K562 (cell line): ENCODE data around the gene AVPI1. TPM values are rescaled to one million over a fixed set of nuclear protein-coding genes. Genes with fewer than 3 reads are reported as not detected.

Experiments
- AFF4 ChIP-seq: sonication (generic); formaldehyde crosslinking; IDR thresholded peaks from 2 replicates; pipeline ENCODE4 v1.8.0; 2023; ENCODE audit warnings: mild to moderate bottlenecking, missing genetic modification reagents
- BRD4 ChIP-seq: fragments of 200-600 bp; sonication (generic); IDR thresholded peaks from 2 replicates; pipeline ENCODE4 v1.6.1; 2017; ENCODE audit warnings: inconsistent platforms
- C11orf30 ChIP-seq: fragments of 450-650 bp; IDR thresholded peaks from 2 replicates; pipeline ENCODE4 v1.6.1; 2016; ENCODE audit warnings: low read depth, mild to moderate bottlenecking
- GTF2A2 ChIP-seq: IDR thresholded peaks from 2 replicates; pipeline ENCODE4 v1.6.1; 2016; ENCODE audit warnings: mild to moderate bottlenecking, missing genetic modification characterization, missing compliant biosample characterization
- IRF9 ChIP-seq: fragments of 450-650 bp; IDR thresholded peaks from 2 replicates; pipeline ENCODE4 v1.6.1; 2016; ENCODE audit warnings: missing biosample characterization, missing genetic modification characterization
- LARP7 ChIP-seq: fragments of 450-650 bp; IDR thresholded peaks from 2 replicates; pipeline ENCODE4 v1.6.1; 2016
- MTA2 ChIP-seq: fragments of 450-650 bp; IDR thresholded peaks from 2 replicates; pipeline ENCODE4 v1.6.1; 2016; ENCODE audit warnings: low read depth
- MYBL2 ChIP-seq, 2 experiments: fragments of 450-650 bp in 1 of 2; sonication (generic) in 1 of 2; formaldehyde crosslinking in 1 of 2; IDR thresholded peaks; 2 replicates each; pipeline versions ENCODE4 v1.6.1 to v1.8.1; 2017 to 2022; ENCODE audit warnings: borderline replicate concordance in 1 of 2, inconsistent platforms in 1 of 2, low read depth in 1 of 2, mild to moderate bottlenecking in 1 of 2, missing genetic modification reagents in 1 of 2, moderate library complexity in 1 of 2
- NBN ChIP-seq: fragments of 450-650 bp; IDR thresholded peaks from 2 replicates; pipeline ENCODE4 v1.6.1; 2016; ENCODE audit warnings: low read depth, mild to moderate bottlenecking
- PATZ1 ChIP-seq: fragments of 250-450 bp; sonication (Bioruptor Pico); IDR thresholded peaks from 2 replicates; pipeline ENCODE4 v1.5.0; 2020; ENCODE audit warnings: mild to moderate bottlenecking, borderline replicate concordance
- RHOXF2B ChIP-seq: fragments of 250-450 bp; sonication (Bioruptor Pico); conservative IDR thresholded peaks from 2 replicates; pipeline ENCODE4 v1.5.1; 2021
- TAF1 ChIP-seq: IDR thresholded peaks from 2 replicates; pipeline ENCODE4 v1.6.1; 2011; ENCODE audit warnings: mild to moderate bottlenecking, low read length, moderate library complexity; ENCODE audit not compliant: insufficient read depth, control insufficient read depth, severe bottlenecking; ENCODE audit errors: extremely low read depth
- TCF15 ChIP-seq: fragments of 250-450 bp; sonication (Bioruptor Pico); IDR thresholded peaks from 2 replicates; pipeline ENCODE4 v1.8.0; 2022; ENCODE audit warnings: moderate library complexity, mild to moderate bottlenecking, inconsistent platforms
- TRIM28 ChIP-seq: fragments of 450-650 bp; IDR thresholded peaks from 2 replicates; pipeline ENCODE4 v1.6.1; 2017
- ZBED1 ChIP-seq: IDR thresholded peaks from 2 replicates; pipeline ENCODE4 v1.6.1; 2014
- ZBTB1 ChIP-seq: sonication (generic); formaldehyde crosslinking; IDR thresholded peaks from 2 replicates; pipeline ENCODE4 v1.8.1; 2023; ENCODE audit warnings: missing genetic modification reagents, low read depth, mild to moderate bottlenecking, borderline replicate concordance
- ZBTB17 ChIP-seq: fragments of 450-650 bp; formaldehyde crosslinking; IDR thresholded peaks from 2 replicates; pipeline ENCODE4 v1.4.0; 2020; ENCODE audit warnings: mild to moderate bottlenecking
- ZKSCAN8 ChIP-seq: fragments of 200-800 bp; sonication (Bioruptor generic); IDR thresholded peaks from 2 replicates; pipeline ENCODE4 v1.6.1; 2016; ENCODE audit warnings: missing genetic modification characterization, missing compliant biosample characterization
- ZNF589 ChIP-seq: fragments of 200-800 bp; sonication (Bioruptor generic); IDR thresholded peaks from 2 replicates; pipeline ENCODE4 v1.6.1; 2016; ENCODE audit warnings: low read depth, missing genetic modification characterization, missing compliant biosample characterization
- ZNF766 ChIP-seq: fragments of 200-800 bp; sonication (Bioruptor generic); conservative IDR thresholded peaks from 2 replicates; pipeline ENCODE4 v1.6.1; 2016; ENCODE audit warnings: missing genetic modification characterization, missing compliant biosample characterization
- polyA plus RNA-seq, 8 experiments: library from polyadenylated mRNA; depleted of rRNA in 4 of 8; stranded (reverse) in 5 of 8; unstranded in 3 of 8; fragments of >200 nt; fragmentation: Nextera tagmentation in 2 of 8; fragmentation: Illumina TruSeq in 1 of 8; extraction: Ambion mirVana in 2 of 8; extraction: Trizol in 1 of 8; gene quantifications; 2 replicates each; pipeline versions ENCODE4 v1.2.1 to v1.2.3, GENCODE V29; 2011 to 2014; ENCODE audit warnings: inconsistent platforms in 1 of 8, missing spikeins in 1 of 8
- total RNA-seq, 7 experiments: library from RNA; depleted of rRNA in 6 of 7; stranded (reverse); fragments of >200 nt in 6 of 7; fragmentation: Illumina TruSeq in 2 of 7; extraction: Trizol in 2 of 7; gene quantifications; 2 replicates each; pipeline versions ENCODE4 v1.2.1 to v1.2.3, GENCODE V29; 2011 to 2021; ENCODE audit warnings: low replicate concordance in 1 of 7

Gene AVPI1
- total and polyA plus RNA-seq, 9 of the 15 experiments (the other 6 are each of a cell fraction or from before 2014, with no cell fraction given), result 0.90 to 10.4 (median 7.4) TPM

GRCh38 chr10:97713826-97714400 is 26.9 kb upstream of the AVPI1 start (continued):
- TF ChIP-seq AFF4 (CRISPR knock-in tag) (no peak), ZBTB17 (CRISPR knock-in tag) (no peak), ZNF589 (CRISPR knock-in tag) (no peak; the same call in 1 of the 2 replicates), GTF2A2 (tag) (no peak), ZBED1 (no peak), NBN (no peak), RHOXF2B (no peak), TCF15 (CRISPR knock-in tag) (no peak), ZNF766 (CRISPR knock-in tag) (no peak), TAF1 (no peak), BRD4 (no peak), MTA2 (no peak), TRIM28 (no peak), C11orf30 (no peak), MYBL2 (IDR thresholded peaks at IDR 0.05; ENCODE audit: low read depth) (no peak), MYBL2 (CRISPR knock-in tag; IDR thresholded peaks at IDR 0.05; ENCODE audit: borderline replicate concordance) (no peak), LARP7 (no peak), IRF9 (tag) (no peak), PATZ1 (CRISPR knock-in tag) (no peak), ZKSCAN8 (CRISPR knock-in tag) (no peak), ZBTB1 (no peak)
